GM12878 (cell line): ENCODE data around the gene TXNDC8. TPM values are rescaled to one million over a fixed set of nuclear protein-coding genes. Genes with fewer than 3 reads are reported as not detected.

Experiments used
- ATAC-seq: fragments of 200-7000 bp; cut with Tn5 transposase; 3 replicates; pipeline ENCODE4 v1.9.1; 2020; ENCODE audit warnings: mild to moderate bottlenecking, moderate library complexity
- BruUV-seq: library from RNA; stranded (reverse); fragments of 400-500 nt; replicated peaks from 2 replicates; lab custom pipeline; 2021; lab: Mats Ljungman, UMichigan
- CTCF ChIA-PET: fragments of 300-600 bp; sonication (Branson Sonifier 250); formaldehyde crosslinking; extraction: SDS; loops from one replicate; lab custom pipeline; 2021; ENCODE audit warnings: inconsistent platforms; lab: Yijun Ruan, JAX
- POLR2A ChIA-PET: fragments of 350-600 bp; formaldehyde crosslinking; extraction: SDS; loops from one replicate; lab custom pipeline; 2021; ENCODE audit warnings: inconsistent platforms; lab: Charles Lee
- RAD21 ChIA-PET: fragments of 300-600 bp; sonication (Branson Sonifier 250); formaldehyde crosslinking; loops from one replicate; lab custom pipeline; 2023; ENCODE audit warnings: antibody characterized with exemption; ENCODE audit not compliant: unreplicated experiment; lab: Charles Lee
- SMC1A ChIA-PET: fragments of 300-600 bp; sonication (Branson Sonifier 250); formaldehyde crosslinking; loops from one replicate; lab custom pipeline; 2023; ENCODE audit not compliant: unreplicated experiment, uncharacterized antibody; lab: Charles Lee
- DNase-seq: peaks from one replicate; pipeline ENCODE4 v3.0.0-alpha.2; 2011; ENCODE audit warnings: low read depth, low spot score
- FAIRE-seq: peaks from 3 replicates; lab custom pipeline; 2011; peaks lifted over from hg19 to GRCh38; lab: Jason Lieb, UNC
- H2AFZ ChIP-seq: 2 replicates; pipeline ENCODE4 v1.6.0; 2011; ENCODE audit warnings: low read depth, low read length, control low read depth; ENCODE audit not compliant: control insufficient read depth
- H3K27ac ChIP-seq: 2 replicates; pipeline ENCODE4 v1.5.1; 2011; ENCODE audit warnings: control low read depth; ENCODE audit not compliant: control insufficient read depth, insufficient read depth
- H3K27me3 ChIP-seq, 2 experiments: replicated peaks in 1 of 2; 2 replicates each; pipeline versions ENCODE4 v1.6.0 to v1.6.1; 2011; ENCODE audit warnings: low read length in 1 of 2; ENCODE audit not compliant: control insufficient read depth in 2 of 2, insufficient read depth in 2 of 2
- H3K36me3 ChIP-seq, 2 experiments: 2 replicates each; pipeline ENCODE4 v1.5.1; 2011; ENCODE audit warnings: low read length in 1 of 2; ENCODE audit not compliant: control insufficient read depth in 2 of 2, insufficient read depth in 2 of 2
- H3K4me1 ChIP-seq: 2 replicates; pipeline ENCODE4 v1.6.1; 2011; ENCODE audit warnings: mild to moderate bottlenecking, low read length, moderate library complexity, mixed read lengths; ENCODE audit not compliant: control insufficient read depth, insufficient read depth
- H3K4me2 ChIP-seq: 2 replicates; pipeline ENCODE4 v1.6.0; 2011; ENCODE audit warnings: control low read depth; ENCODE audit not compliant: control insufficient read depth, insufficient read depth
- H3K4me3 ChIP-seq: fragments of 200-600 bp; sonication (generic); 2 replicates; pipeline ENCODE4 v1.5.1; 2016
- H3K79me2 ChIP-seq: 2 replicates; pipeline ENCODE4 v1.6.0; 2011; ENCODE audit warnings: low read length; ENCODE audit not compliant: control insufficient read depth, insufficient read depth
- H3K9ac ChIP-seq: 2 replicates; pipeline ENCODE4 v1.8.0; 2011; ENCODE audit warnings: low read length, control low read depth, mixed read lengths; ENCODE audit not compliant: control insufficient read depth, insufficient read depth
- H3K9me3 ChIP-seq: replicated peaks from 3 replicates; pipeline ENCODE4 v1.5.1; 2011; ENCODE audit warnings: mild to moderate bottlenecking, low read length; ENCODE audit not compliant: control insufficient read depth, insufficient read depth
- H4K20me1 ChIP-seq: 2 replicates; pipeline ENCODE4 v1.6.0; 2011; ENCODE audit not compliant: control insufficient read depth, insufficient read depth
- NR2F1 ChIP-seq: fragments of 450-650 bp; conservative IDR thresholded peaks from 2 replicates; pipeline ENCODE4 v1.6.1; 2017; ENCODE audit warnings: mild to moderate bottlenecking
- RAD21 ChIP-seq: IDR thresholded peaks from 2 replicates; pipeline ENCODE4 v1.6.1; 2011; ENCODE audit warnings: mild to moderate bottlenecking, low read depth, low read length, moderate library complexity; ENCODE audit not compliant: insufficient read depth
- RCOR1 ChIP-seq: conservative IDR thresholded peaks from 2 replicates; pipeline ENCODE4 v1.6.1; 2012; ENCODE audit warnings: low read depth, low read length, improper control_type of control experiment
- SMARCA5 ChIP-seq: fragments of 450-650 bp; IDR thresholded peaks from 2 replicates; pipeline ENCODE4 v1.6.1; 2017; ENCODE audit warnings: mild to moderate bottlenecking
- WRNIP1 ChIP-seq: IDR thresholded peaks from 2 replicates; pipeline ENCODE4 v1.6.1; 2011; ENCODE audit warnings: low read depth, low read length, improper control_type of control experiment, borderline replicate concordance
- ZNF217 ChIP-seq: fragments of 450-650 bp; IDR thresholded peaks from 2 replicates; pipeline ENCODE4 v1.6.1; 2017; ENCODE audit warnings: antibody characterized with exemption, mild to moderate bottlenecking
- ZNF24 ChIP-seq: fragments of 450-650 bp; IDR thresholded peaks from 2 replicates; pipeline ENCODE4 v1.6.1; 2017; ENCODE audit warnings: antibody characterized with exemption, mild to moderate bottlenecking
- WGBS: methylation state at CpG from one replicate; pipeline ENCODE4 v1.1.6; 2016; ENCODE audit warnings: low lambda C conversion rate; ENCODE audit not compliant: insufficient replicate concordance, insufficient coverage; ENCODE audit errors: missing lambda C conversion rate; 5-methylcytosine and 5-hydroxymethylcytosine counted together
- in situ Hi-C: fragments of 300-500 bp; cut with MboI; formaldehyde crosslinking; loops from 9 replicates; pipeline ENCODE4 v1.14.3; 2018; ENCODE audit warnings: mixed read lengths
- intact Hi-C: fragments of 100-400 bp; cut with micrococcal nuclease; formaldehyde crosslinking; loops from one replicate; pipeline ENCODE4 v1.14.2; 2022; ENCODE audit not compliant: unreplicated experiment
- polyA plus RNA-seq, 11 experiments: library from polyadenylated mRNA; depleted of rRNA in 4 of 11; unstranded in 6 of 11; stranded (reverse) in 5 of 11; fragments of >200 nt; fragmentation: Nextera tagmentation in 4 of 11; fragmentation: Illumina TruSeq in 1 of 11; extraction: Ambion mirVana in 4 of 11; extraction: Trizol in 1 of 11; gene quantifications; 1 replicate in 1 of 11; 2 replicates in 10 of 11; pipeline versions ENCODE4 v1.2.1 to v1.2.3, GENCODE V29; 2011 to 2016; ENCODE audit warnings: inconsistent platforms in 2 of 11, missing spikeins in 2 of 11, low read depth in 1 of 11
- total RNA-seq, 4 experiments: library from RNA; depleted of rRNA in 3 of 4; stranded (reverse); fragments of >200 nt in 3 of 4; fragmentation: Illumina TruSeq in 1 of 4; extraction: Trizol in 1 of 4; gene quantifications; 2 replicates each; pipeline versions ENCODE4 v1.2.1 to v1.2.3, GENCODE V29; 2013 to 2021
- TF ChIP-seq, protein P1 (sequence below), 3 experiments: IDR thresholded peaks in 2 of 3; conservative IDR thresholded peaks in 1 of 3; 2 replicates each; pipeline ENCODE4 v1.5.1; 2011; ENCODE audit warnings: low read depth in 3 of 3, low read length in 3 of 3, mild to moderate bottlenecking in 3 of 3, control low read depth in 2 of 3, moderate library complexity in 2 of 3, inconsistent platforms in 1 of 3, mixed read lengths in 1 of 3; ENCODE audit not compliant: control insufficient read depth in 2 of 3, insufficient read depth in 1 of 3; ENCODE audit errors: extremely low read depth in 1 of 3
- TF ChIP-seq, protein P2 (sequence below): IDR thresholded peaks from 2 replicates; pipeline ENCODE4 v1.6.1; 2012; ENCODE audit warnings: low read depth, low read length, improper control_type of control experiment
- TF ChIP-seq, protein P3 (sequence below): IDR thresholded peaks from 2 replicates; pipeline ENCODE4 v1.6.1; 2011; ENCODE audit warnings: mild to moderate bottlenecking, low read depth, low read length, moderate library complexity; ENCODE audit not compliant: insufficient replicate concordance

The TXNDC8 gene
- total and polyA plus RNA-seq, 10 of the 15 experiments (the other 5 are each of a cell fraction or from before 2014, with no cell fraction given), result not detected

DNA sequence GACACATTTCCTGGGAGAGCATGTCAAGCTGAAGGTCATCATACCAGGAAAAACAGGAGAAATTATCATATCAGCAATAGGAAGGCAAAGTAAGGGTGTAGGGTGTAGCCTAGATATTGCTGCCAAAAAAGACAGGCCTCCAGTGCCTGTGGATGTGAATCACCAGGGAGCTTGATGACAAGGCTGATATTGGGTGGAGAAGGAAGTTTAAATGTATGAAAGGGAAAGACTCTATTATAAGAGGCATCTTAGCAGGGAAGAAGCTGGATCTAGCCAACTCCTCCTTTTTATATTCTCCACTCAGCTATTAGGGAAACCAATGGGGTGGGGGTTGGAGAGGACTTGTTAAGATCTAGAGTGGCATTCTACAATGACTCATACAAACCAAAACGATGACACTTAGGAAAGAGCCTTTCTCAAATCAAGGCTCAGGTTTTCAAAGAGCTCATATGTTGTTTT is 13.4 kb upstream of the TXNDC8 start:
- H3K27ac ChIP-seq, result no peak overlapping the region
- ChIA-PET SMC1A (interaction anchor here (1.0 to 1.3 kb wide), 2 partner anchors 10 to 152 kb away, joined by 3 to 4 read pairs; no protein-coding TSS in a partner anchor), POLR2A (no interaction called here), CTCF (no interaction called here), RAD21 (no interaction called here)
- no peaks in the 10 kb centered on the region for H3K36me3 ChIP-seq
- no peaks in the 10 kb centered on the region for H4K20me1 ChIP-seq
- H3K4me3 ChIP-seq, result no peak overlapping the region
- TF ChIP-seq, protein P1, sequence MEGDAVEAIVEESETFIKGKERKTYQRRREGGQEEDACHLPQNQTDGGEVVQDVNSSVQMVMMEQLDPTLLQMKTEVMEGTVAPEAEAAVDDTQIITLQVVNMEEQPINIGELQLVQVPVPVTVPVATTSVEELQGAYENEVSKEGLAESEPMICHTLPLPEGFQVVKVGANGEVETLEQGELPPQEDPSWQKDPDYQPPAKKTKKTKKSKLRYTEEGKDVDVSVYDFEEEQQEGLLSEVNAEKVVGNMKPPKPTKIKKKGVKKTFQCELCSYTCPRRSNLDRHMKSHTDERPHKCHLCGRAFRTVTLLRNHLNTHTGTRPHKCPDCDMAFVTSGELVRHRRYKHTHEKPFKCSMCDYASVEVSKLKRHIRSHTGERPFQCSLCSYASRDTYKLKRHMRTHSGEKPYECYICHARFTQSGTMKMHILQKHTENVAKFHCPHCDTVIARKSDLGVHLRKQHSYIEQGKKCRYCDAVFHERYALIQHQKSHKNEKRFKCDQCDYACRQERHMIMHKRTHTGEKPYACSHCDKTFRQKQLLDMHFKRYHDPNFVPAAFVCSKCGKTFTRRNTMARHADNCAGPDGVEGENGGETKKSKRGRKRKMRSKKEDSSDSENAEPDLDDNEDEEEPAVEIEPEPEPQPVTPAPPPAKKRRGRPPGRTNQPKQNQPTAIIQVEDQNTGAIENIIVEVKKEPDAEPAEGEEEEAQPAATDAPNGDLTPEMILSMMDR (IDR thresholded peaks at IDR 0.05 in 2 of 3, conservative IDR thresholded peaks at IDR 0.05 in 1 of 3; ENCODE audit: control insufficient read depth in 2 of 3, extremely low read depth in 1 of 3, insufficient read depth in 1 of 3, low read depth in 3 of 3, low read length in 3 of 3), result no peak
- no peak for TF ChIP-seq SMARCA5
- TF ChIP-seq ZNF217, result no peak
- no peak for TF ChIP-seq RAD21
- TF ChIP-seq, protein P2, sequence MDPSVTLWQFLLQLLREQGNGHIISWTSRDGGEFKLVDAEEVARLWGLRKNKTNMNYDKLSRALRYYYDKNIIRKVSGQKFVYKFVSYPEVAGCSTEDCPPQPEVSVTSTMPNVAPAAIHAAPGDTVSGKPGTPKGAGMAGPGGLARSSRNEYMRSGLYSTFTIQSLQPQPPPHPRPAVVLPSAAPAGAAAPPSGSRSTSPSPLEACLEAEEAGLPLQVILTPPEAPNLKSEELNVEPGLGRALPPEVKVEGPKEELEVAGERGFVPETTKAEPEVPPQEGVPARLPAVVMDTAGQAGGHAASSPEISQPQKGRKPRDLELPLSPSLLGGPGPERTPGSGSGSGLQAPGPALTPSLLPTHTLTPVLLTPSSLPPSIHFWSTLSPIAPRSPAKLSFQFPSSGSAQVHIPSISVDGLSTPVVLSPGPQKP, result no peak
- TF ChIP-seq, protein P3, sequence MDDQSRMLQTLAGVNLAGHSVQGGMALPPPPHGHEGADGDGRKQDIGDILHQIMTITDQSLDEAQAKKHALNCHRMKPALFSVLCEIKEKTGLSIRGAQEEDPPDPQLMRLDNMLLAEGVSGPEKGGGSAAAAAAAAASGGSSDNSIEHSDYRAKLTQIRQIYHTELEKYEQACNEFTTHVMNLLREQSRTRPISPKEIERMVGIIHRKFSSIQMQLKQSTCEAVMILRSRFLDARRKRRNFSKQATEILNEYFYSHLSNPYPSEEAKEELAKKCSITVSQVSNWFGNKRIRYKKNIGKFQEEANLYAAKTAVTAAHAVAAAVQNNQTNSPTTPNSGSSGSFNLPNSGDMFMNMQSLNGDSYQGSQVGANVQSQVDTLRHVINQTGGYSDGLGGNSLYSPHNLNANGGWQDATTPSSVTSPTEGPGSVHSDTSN, result no peak
- TF ChIP-seq NR2F1, result no peak
- TF ChIP-seq RCOR1, result no peak
- TF ChIP-seq ZNF24, result no peak
- TF ChIP-seq WRNIP1, result no peak
- H2AFZ ChIP-seq, result no peak overlapping the region
- intact Hi-C loops (no loop called here), in situ Hi-C loops (no loop called here)
- no peaks in the 10 kb centered on the region for H3K79me2 ChIP-seq
- 0% methylated on average over 1 of the region's 1 CpG for WGBS
- DNase-seq (no peak), ATAC-seq (no peak), FAIRE-seq (no peak)
- no peaks in the 10 kb centered on the region for H3K4me1 ChIP-seq
- no peaks in the 10 kb centered on the region for H3K9me3 ChIP-seq
- no peak overlapping the region for H3K9ac ChIP-seq
- no TSS peak for BruUV-seq
- H3K4me2 ChIP-seq, result no peak overlapping the region
- H3K27me3 ChIP-seq, result no peaks in the 10 kb centered on the region
